ENCODE results near the gene ZNF30.

ZNF30 gene

GRCh38 chr19:34932494-34932893, 5.8 kb downstream of the ZNF30 start:
- no peak overlapping the region for H3K27ac ChIP-seq (ENCODE audit: low read length)
- H3K36me3 ChIP-seq (replicated peaks; ENCODE audit: low read depth, low read length), result no peaks in the 10 kb centered on the region
- no peak overlapping the region for H3K4me3 ChIP-seq (ENCODE audit: low read length)
- no peak for TF ChIP-seq EZH2phosphoT487 (IDR thresholded peaks at IDR 0.05; ENCODE audit: low read depth)
- no peak for TF ChIP-seq CTCF (IDR thresholded peaks at IDR 0.05; ENCODE audit: low read depth, low read length)
- no peaks in the 10 kb centered on the region for H3K27me3 ChIP-seq (ENCODE audit: low read depth, low read length)
- H3K9ac ChIP-seq (ENCODE audit: low read length), result no peak overlapping the region
- H2AFZ ChIP-seq (ENCODE audit: low read depth, low read length), result no peak overlapping the region
- no peaks in the 10 kb centered on the region for H3K4me1 ChIP-seq (ENCODE audit: low read length)
- H3K4me2 ChIP-seq (ENCODE audit: low read length), result no peak overlapping the region
- no peaks in the 10 kb centered on the region for H3K79me2 ChIP-seq (ENCODE audit: low read length)
- no peaks in the 10 kb centered on the region; the same call in 1 of the 2 replicates for H3K9me3 ChIP-seq (ENCODE audit: insufficient read depth, low read length)
- no peaks in the 10 kb centered on the region for H4K20me1 ChIP-seq (ENCODE audit: insufficient read depth, low read length)

GRCh38 chr19:34936184-34936583, 9.5 kb downstream of the ZNF30 start:
- Histone ChIP-seq H3K9me3 (ENCODE audit: insufficient read depth, low read length) (no peaks in the 10 kb centered on the region), H4K20me1 (ENCODE audit: insufficient read depth, low read length) (no peaks in the 10 kb centered on the region), H3K36me3 (replicated peaks; ENCODE audit: low read depth, low read length) (no peaks in the 10 kb centered on the region), H3K27ac (ENCODE audit: low read length) (no peak overlapping the region), H3K4me1 (ENCODE audit: low read length) (no peaks in the 10 kb centered on the region), H3K9ac (ENCODE audit: low read length) (no peak overlapping the region), H3K4me3 (ENCODE audit: low read length) (no peak overlapping the region), H2AFZ (ENCODE audit: low read depth, low read length) (no peak overlapping the region), H3K79me2 (ENCODE audit: low read length) (no peaks in the 10 kb centered on the region), H3K27me3 (ENCODE audit: low read depth, low read length) (no peaks in the 10 kb centered on the region), H3K4me2 (ENCODE audit: low read length) (no peak overlapping the region)
- no peak for TF ChIP-seq CTCF (IDR thresholded peaks at IDR 0.05; ENCODE audit: low read depth, low read length)
- no peak for TF ChIP-seq EZH2phosphoT487 (IDR thresholded peaks at IDR 0.05; ENCODE audit: low read depth)

- H3K4me1 ChIP-seq (ENCODE audit: low read length), result no peaks in the 10 kb centered on the region
- H3K9me3 ChIP-seq (ENCODE audit: insufficient read depth, low read length), result peaks cover 7% of the 10 kb centered on the region; the same call in 1 of the 2 replicates
- no peak overlapping the region for H3K9ac ChIP-seq (ENCODE audit: low read length)
- peaks cover 10% of the 10 kb centered on the region for H3K36me3 ChIP-seq (replicated peaks; ENCODE audit: low read depth, low read length)
- no peak overlapping the region for H3K4me3 ChIP-seq (ENCODE audit: low read length)
- no peak overlapping the region for H2AFZ ChIP-seq (ENCODE audit: low read depth, low read length)
- no peak for TF ChIP-seq EZH2phosphoT487 (IDR thresholded peaks at IDR 0.05; ENCODE audit: low read depth)
- no peak for TF ChIP-seq CTCF (IDR thresholded peaks at IDR 0.05; ENCODE audit: low read depth, low read length)
- H3K79me2 ChIP-seq (ENCODE audit: low read length), result no peaks in the 10 kb centered on the region
- H4K20me1 ChIP-seq (ENCODE audit: insufficient read depth, low read length), result no peaks in the 10 kb centered on the region
- H3K27ac ChIP-seq (ENCODE audit: low read length), result no peak overlapping the region
- H3K4me2 ChIP-seq (ENCODE audit: low read length), result no peak overlapping the region
- no peaks in the 10 kb centered on the region for H3K27me3 ChIP-seq (ENCODE audit: low read depth, low read length)
Measured at GRCh38 chr19:34938886-34939285, 12.2 kb downstream of the ZNF30 start.

- no peak overlapping the region for H3K4me2 ChIP-seq (ENCODE audit: low read length)
- H4K20me1 ChIP-seq (ENCODE audit: insufficient read depth, low read length), result no peaks in the 10 kb centered on the region
- H3K4me3 ChIP-seq (ENCODE audit: low read length), result no peak overlapping the region
- no peak overlapping the region for H3K27ac ChIP-seq (ENCODE audit: low read length)
- peaks cover 15% of the 10 kb centered on the region; the same call in 1 of the 2 replicates for H3K9me3 ChIP-seq (ENCODE audit: insufficient read depth, low read length)
- no peak overlapping the region for H3K9ac ChIP-seq (ENCODE audit: low read length)
- H3K36me3 ChIP-seq (replicated peaks; ENCODE audit: low read depth, low read length), result peaks cover 17% of the 10 kb centered on the region
- TF ChIP-seq CTCF (IDR thresholded peaks at IDR 0.05; ENCODE audit: low read depth, low read length), result no peak
- TF ChIP-seq EZH2phosphoT487 (IDR thresholded peaks at IDR 0.05; ENCODE audit: low read depth), result no peak
- no peaks in the 10 kb centered on the region for H3K4me1 ChIP-seq (ENCODE audit: low read length)
- H3K79me2 ChIP-seq (ENCODE audit: low read length), result no peaks in the 10 kb centered on the region
- H3K27me3 ChIP-seq (ENCODE audit: low read depth, low read length), result no peaks in the 10 kb centered on the region
- no peak overlapping the region for H2AFZ ChIP-seq (ENCODE audit: low read depth, low read length)
Measured at GRCh38 chr19:34943861-34944573, 17.3 kb downstream of the ZNF30 start.
